Mesendoderm (in vitro differentiated cells): Measurements from ENCODE around the gene SLC43A1.

Experiments used
- DNase-seq: peaks from one replicate; pipeline ENCODE4 v3.0.0; 2013
- H2AK5ac ChIP-seq: 2 replicates; pipeline ENCODE4 v1.6.1; 2013; ENCODE audit warnings: low read length, inconsistent platforms
- H2BK120ac ChIP-seq: 2 replicates; pipeline ENCODE4 v1.6.1; 2013; ENCODE audit warnings: low read depth, mild to moderate bottlenecking, low read length, moderate library complexity, mixed read lengths
- H2BK15ac ChIP-seq: replicated peaks from 2 replicates; pipeline ENCODE4 v1.6.1; 2013; ENCODE audit warnings: low read depth, mild to moderate bottlenecking, moderate library complexity
- H2BK5ac ChIP-seq: 2 replicates; pipeline ENCODE4 v1.6.1; 2013; ENCODE audit warnings: low read length, inconsistent platforms
- H3K18ac ChIP-seq: 2 replicates; pipeline ENCODE4 v1.6.1; 2013; ENCODE audit warnings: mild to moderate bottlenecking, low read length, mixed read lengths
- H3K23ac ChIP-seq: one replicate; pipeline ENCODE4 v1.6.1; 2013; ENCODE audit warnings: low read length
- H3K27ac ChIP-seq: 2 replicates; pipeline ENCODE4 v1.5.1; 2013; ENCODE audit warnings: low read depth, mild to moderate bottlenecking, inconsistent platforms, low read length, moderate library complexity
- H3K27me3 ChIP-seq: 2 replicates; pipeline ENCODE4 v1.6.1; 2013; ENCODE audit warnings: low read length, control low read depth, mild to moderate bottlenecking, inconsistent platforms; ENCODE audit not compliant: insufficient read depth, poor library complexity
- H3K36me3 ChIP-seq: 2 replicates; pipeline ENCODE4 v1.6.1; 2013; ENCODE audit warnings: low read length, inconsistent platforms; ENCODE audit not compliant: control insufficient read depth, insufficient read depth
- H3K4ac ChIP-seq: one replicate; pipeline ENCODE4 v1.6.1; 2013; ENCODE audit warnings: low read depth, mild to moderate bottlenecking, low read length, moderate library complexity
- H3K4me1 ChIP-seq: 2 replicates; pipeline ENCODE4 v1.6.1; 2013; ENCODE audit warnings: low read depth, low read length, inconsistent platforms; ENCODE audit not compliant: control insufficient read depth
- H3K4me2 ChIP-seq: 2 replicates; pipeline ENCODE4 v1.6.1; 2013; ENCODE audit warnings: low read length
- H3K4me3 ChIP-seq: 2 replicates; pipeline ENCODE4 v1.5.1; 2013; ENCODE audit warnings: mild to moderate bottlenecking, low read length
- H3K56ac ChIP-seq: one replicate; pipeline ENCODE4 v1.6.1; 2013; ENCODE audit warnings: low read length
- H3K79me1 ChIP-seq: 2 replicates; pipeline ENCODE4 v1.6.1; 2013; ENCODE audit warnings: low read length, inconsistent platforms
- H3K79me2 ChIP-seq: 2 replicates; pipeline ENCODE4 v1.6.1; 2013; ENCODE audit warnings: mild to moderate bottlenecking, low read length; ENCODE audit not compliant: control insufficient read depth, insufficient read depth
- H3K9ac ChIP-seq: 2 replicates; pipeline ENCODE4 v1.6.1; 2013; ENCODE audit warnings: low read length, inconsistent platforms
- H4K5ac ChIP-seq: one replicate; pipeline ENCODE4 v1.6.1; 2013; ENCODE audit warnings: low read length
- H4K8ac ChIP-seq: one replicate; pipeline ENCODE4 v1.6.1; 2013; ENCODE audit warnings: low read depth, mild to moderate bottlenecking, control low read depth, low read length, moderate library complexity
- WGBS: extraction: QIAGEN DNeasy Blood & Tissue Kit; methylation state at CpG from one replicate; pipeline ENCODE4 v1.1.7; 2013; ENCODE audit warnings: low lambda C conversion rate, missing lambda C conversion rate; ENCODE audit not compliant: insufficient coverage; ENCODE audit errors: extremely low coverage; 5-methylcytosine and 5-hydroxymethylcytosine counted together

Gene SLC43A1

GRCh38 chr11:57493507-57494503 is 21.7 kb downstream of the SLC43A1 start:
- Histone ChIP-seq H3K4ac (peak overlapping the region; percentile 93), H3K4me3 (no peak overlapping the region)
- DNase-seq: peak; percentile 95

GRCh38 chr11:57491371-57492061 is 24.0 kb downstream of the SLC43A1 start:
- DNase-seq: peak; percentile 75
- no peak overlapping the region for H3K9ac ChIP-seq
- no peak overlapping the region for H2AK5ac ChIP-seq
- H3K4me2 ChIP-seq: no peak overlapping the region
- H4K8ac ChIP-seq: no peak overlapping the region
- H3K27ac ChIP-seq: no peak overlapping the region
- no peak overlapping the region for H2BK5ac ChIP-seq
- no peak overlapping the region for H2BK15ac ChIP-seq
- H3K79me1 ChIP-seq: no peaks in the 10 kb centered on the region
- no peak overlapping the region for H3K4ac ChIP-seq
- H3K18ac ChIP-seq: no peak overlapping the region
- H3K4me3 ChIP-seq: no peak overlapping the region
- H3K36me3 ChIP-seq: no peaks in the 10 kb centered on the region
- no peaks in the 10 kb centered on the region for H3K27me3 ChIP-seq
- no peak overlapping the region for H2BK120ac ChIP-seq
- no peak overlapping the region for H3K56ac ChIP-seq
- no peak overlapping the region for H4K5ac ChIP-seq
- H3K79me2 ChIP-seq: no peaks in the 10 kb centered on the region
- no CpG with 5 or more reads among the region's 11 CpGs for WGBS
- peaks cover 2% of the 10 kb centered on the region for H3K4me1 ChIP-seq
- no peak overlapping the region for H3K23ac ChIP-seq

More at GRCh38 chr11:57493507-57494503, 21.7 kb downstream of the SLC43A1 start:
- Histone ChIP-seq H4K5ac (peak overlapping the region; percentile 42), H3K18ac (peak overlapping the region; percentile 11), H3K4me1 (peaks cover 5% of the 10 kb centered on the region), H3K56ac (peak overlapping the region; percentile 82), H3K4me2 (no peak overlapping the region), H2BK15ac (no peak overlapping the region), H2AK5ac (peak overlapping the region; percentile 83), H3K79me2 (no peaks in the 10 kb centered on the region), H3K23ac (no peak overlapping the region), H2BK120ac (peak overlapping the region; percentile 55), H3K9ac (peak overlapping the region; percentile 42), H4K8ac (no peak overlapping the region), H3K27ac (no peak overlapping the region), H3K27me3 (no peaks in the 10 kb centered on the region), H2BK5ac (peak overlapping the region; percentile 91), H3K36me3 (no peaks in the 10 kb centered on the region), H3K79me1 (no peaks in the 10 kb centered on the region)
- WGBS: no CpG with 5 or more reads among the region's 15 CpGs

GRCh38 chr11:57490456-57491248 is 24.9 kb downstream of the SLC43A1 start:
- Histone ChIP-seq H3K4me1 (no peaks in the 10 kb centered on the region), H3K36me3 (no peaks in the 10 kb centered on the region), H2BK15ac (no peak overlapping the region), H4K5ac (no peak overlapping the region), H3K79me1 (no peaks in the 10 kb centered on the region), H3K4ac (no peak overlapping the region), H3K4me3 (no peak overlapping the region), H3K27me3 (no peaks in the 10 kb centered on the region), H3K23ac (no peak overlapping the region), H2BK5ac (no peak overlapping the region), H3K18ac (no peak overlapping the region), H3K4me2 (no peak overlapping the region), H2AK5ac (no peak overlapping the region), H3K79me2 (no peaks in the 10 kb centered on the region), H3K56ac (no peak overlapping the region), H3K27ac (no peak overlapping the region), H2BK120ac (no peak overlapping the region), H4K8ac (no peak overlapping the region), H3K9ac (no peak overlapping the region)
- WGBS: no CpG with 5 or more reads among the region's 9 CpGs
- DNase-seq: no peak

- Histone ChIP-seq H2AK5ac (no peak overlapping the region), H3K27ac (no peak overlapping the region), H3K4me1 (peaks cover 4% of the 10 kb centered on the region), H4K8ac (no peak overlapping the region), H2BK15ac (no peak overlapping the region), H3K27me3 (no peaks in the 10 kb centered on the region), H2BK5ac (no peak overlapping the region), H3K36me3 (no peaks in the 10 kb centered on the region), H3K79me1 (no peaks in the 10 kb centered on the region), H3K23ac (no peak overlapping the region), H3K9ac (no peak overlapping the region), H3K79me2 (no peaks in the 10 kb centered on the region), H4K5ac (no peak overlapping the region), H3K4ac (no peak overlapping the region), H2BK120ac (no peak overlapping the region), H3K4me3 (no peak overlapping the region), H3K4me2 (no peak overlapping the region), H3K18ac (no peak overlapping the region), H3K56ac (no peak overlapping the region)
- no CpG with 5 or more reads among the region's 6 CpGs for WGBS
- DNase-seq: no peak
Measured at GRCh38 chr11:57487920-57488659, 27.4 kb downstream of the SLC43A1 start.
